Natural killer cell (primary cell): ENCODE measurements around the gene TAT. TPM values are rescaled to one million over a fixed set of nuclear protein-coding genes. Genes with fewer than 3 reads are reported as not detected.

ENCODE experiments used
- ATAC-seq, 3 donors: fragments of 150-1000 bp in 2 of 3; fragments of 200-7000 bp in 1 of 3; cut with Tn5 transposase; 1 replicate in 1 of 3; 2 replicates in 2 of 3; pipeline ENCODE4 v1.10.0; 2021; ENCODE audit warnings: mild to moderate bottlenecking in 2 of 3, moderate library complexity in 2 of 3
- DNase-seq, 2 donors: peaks; one replicate each; pipeline versions ENCODE4 v3.0.0 to v3.0.0-alpha.2; 2013 to 2021; ENCODE audit warnings: mixed read lengths in 1 of 2
- H3K27ac ChIP-seq: one replicate; pipeline ENCODE4 v1.5.1; 2013; ENCODE audit warnings: mild to moderate bottlenecking, low read length
- H3K27me3 ChIP-seq: one replicate; pipeline ENCODE4 v1.6.1; 2013; ENCODE audit warnings: low read length; ENCODE audit not compliant: control insufficient read depth, insufficient read depth
- H3K36me3 ChIP-seq: one replicate; pipeline ENCODE4 v1.6.1; 2013; ENCODE audit warnings: low read length; ENCODE audit not compliant: control insufficient read depth, insufficient read depth
- H3K4me1 ChIP-seq: one replicate; pipeline ENCODE4 v1.6.1; 2013; ENCODE audit warnings: low read length; ENCODE audit not compliant: control insufficient read depth, insufficient read depth
- H3K4me3 ChIP-seq: one replicate; pipeline ENCODE4 v1.5.1; 2013; ENCODE audit warnings: low read length
- H3K9me3 ChIP-seq: one replicate; pipeline ENCODE4 v1.6.1; 2013; ENCODE audit warnings: low read length; ENCODE audit not compliant: control insufficient read depth, insufficient read depth
- H3K27ac Mint-ChIP-seq, 2 donors: one replicate each; pipeline ENCODE4 v1.8.0; 2022; ENCODE audit warnings: mild to moderate bottlenecking in 2 of 2, mixed read lengths in 2 of 2, moderate library complexity in 1 of 2
- H3K27me3 Mint-ChIP-seq, 2 donors: one replicate each; pipeline ENCODE4 v1.8.0; 2022; ENCODE audit warnings: low read depth in 2 of 2, mixed read lengths in 2 of 2
- H3K36me3 Mint-ChIP-seq: one replicate; pipeline ENCODE4 v1.8.0; 2022; ENCODE audit warnings: mixed read lengths
- H3K4me1 Mint-ChIP-seq, 2 donors: one replicate each; pipeline ENCODE4 v1.8.0; 2022; ENCODE audit warnings: mixed read lengths in 2 of 2
- H3K4me3 Mint-ChIP-seq: one replicate; pipeline ENCODE4 v1.8.0; 2022; ENCODE audit warnings: mild to moderate bottlenecking, moderate library complexity, mixed read lengths
- H3K9me3 Mint-ChIP-seq, 2 donors: one replicate each; pipeline ENCODE4 v1.8.0; 2022; ENCODE audit warnings: mixed read lengths in 2 of 2
- CTCF ChIP-seq: fragments of 200-600 bp; IDR thresholded peaks from one replicate; pipeline ENCODE4 v1.8.0; 2022; ENCODE audit warnings: antibody characterized with exemption
- WGBS: methylation state at CpG from one replicate; pipeline ENCODE4 v1.1.7; 2013; ENCODE audit warnings: missing lambda C conversion rate; ENCODE audit not compliant: insufficient coverage; 5-methylcytosine and 5-hydroxymethylcytosine counted together
- intact Hi-C: fragments of 100-400 bp; cut with micrococcal nuclease; formaldehyde crosslinking; loops from one replicate; pipeline ENCODE4 v1.14.2; 2022
- total RNA-seq, 4 donors: library from RNA; stranded (reverse); fragments of 120-200 nt in 1 of 4; gene quantifications; one replicate each; pipeline versions ENCODE4 v1.2.3 to v1.2.4, GENCODE V29; 2013 to 2022

Gene TAT
- total RNA-seq, 3 donors from 2014 or later (not counting 1 experiment from before 2014, with no cell fraction given): not detected

- peak; percentile 60 to 75 (median 62) for ATAC-seq
- WGBS: 22% methylated on average over 10 of the region's 11 CpGs
Measured at GRCh38 chr16:71542377-71542776, 34.5 kb downstream of the TAT start.

GRCh38 chr16:71537643-71538042, 39.2 kb downstream of the TAT start:
- no peaks in the 10 kb centered on the region for H3K9me3 ChIP-seq
- no peak overlapping the region for H3K27ac ChIP-seq
- intact Hi-C loops: no loop called here
- H3K4me1 ChIP-seq: no peaks in the 10 kb centered on the region
- H3K36me3 Mint-ChIP-seq: no peaks in the 10 kb centered on the region
- ATAC-seq (peak in 1 of 3 donors; percentile 52), DNase-seq (peak in 1 of 2 donors; percentile 58)
- H3K36me3 ChIP-seq: no peaks in the 10 kb centered on the region
- no peak overlapping the region for H3K4me3 ChIP-seq
- no peak overlapping the region for H3K4me3 Mint-ChIP-seq
- TF ChIP-seq CTCF: peak; percentile 15
- 68% methylated on average over 6 of the region's 6 CpGs for WGBS
- H3K9me3 Mint-ChIP-seq: no peaks in the 10 kb centered on the region
- H3K27me3 ChIP-seq: no peaks in the 10 kb centered on the region
- peaks cover 8 to 37% of the 10 kb centered on the region in 2 donors for H3K27me3 Mint-ChIP-seq
- peaks cover 4 to 5% of the 10 kb centered on the region in 2 donors for H3K4me1 Mint-ChIP-seq
- H3K27ac Mint-ChIP-seq: no peak overlapping the region

More at GRCh38 chr16:71542377-71542776, 34.5 kb downstream of the TAT start:
- Histone ChIP-seq H3K27me3 (no peaks in the 10 kb centered on the region), H3K27ac (no peak overlapping the region), H3K4me3 (no peak overlapping the region), H3K9me3 (no peaks in the 10 kb centered on the region), H3K4me1 (no peaks in the 10 kb centered on the region), H3K36me3 (no peaks in the 10 kb centered on the region)
- H3K4me1 Mint-ChIP-seq: peaks cover 4 to 5% of the 10 kb centered on the region in 2 donors
- no peak overlapping the region for H3K4me3 Mint-ChIP-seq
- TF ChIP-seq CTCF: peak; percentile 59
- no peaks in the 10 kb centered on the region for H3K9me3 Mint-ChIP-seq
- intact Hi-C loops: no loop called here
- no peaks in the 10 kb centered on the region for H3K36me3 Mint-ChIP-seq
- no peak overlapping the region for H3K27ac Mint-ChIP-seq
- peaks cover 8 to 37% of the 10 kb centered on the region in 2 donors for H3K27me3 Mint-ChIP-seq
- peak; percentile 42 to 71 for DNase-seq

- H3K27ac Mint-ChIP-seq: no peak overlapping the region
- ATAC-seq: no peak
- 90% methylated on average over 28 of the region's 28 CpGs for WGBS
Measured at GRCh38 chr16:71536752-71537499, 40.0 kb downstream of the TAT start.

More at GRCh38 chr16:71536752-71537499, 40.0 kb downstream of the TAT start:
- no peaks in the 10 kb centered on the region for H3K36me3 Mint-ChIP-seq
- Histone ChIP-seq H3K27me3 (no peaks in the 10 kb centered on the region), H3K4me1 (no peaks in the 10 kb centered on the region), H3K4me3 (no peak overlapping the region), H3K27ac (no peak overlapping the region), H3K36me3 (no peaks in the 10 kb centered on the region), H3K9me3 (no peaks in the 10 kb centered on the region)
- H3K9me3 Mint-ChIP-seq: no peaks in the 10 kb centered on the region
- no peak for DNase-seq
- no peak for TF ChIP-seq CTCF
- H3K27me3 Mint-ChIP-seq: peaks cover 2 to 30% of the 10 kb centered on the region in 2 donors
- H3K4me1 Mint-ChIP-seq: no peaks in the 10 kb centered on the region
- intact Hi-C loops: no loop called here
- H3K4me3 Mint-ChIP-seq: no peak overlapping the region
